Small intestine (tissue), 7 donors: ENCODE data around the gene ANKFY1. TPM values are rescaled to one million over a fixed set of nuclear protein-coding genes. Genes with fewer than 3 reads are reported as not detected.
"Not testable (repeated sequence)": the region's sequence is repeated elsewhere in the genome, so short reads cannot be mapped to it uniquely, and the experiment has no call there.

ENCODE experiments used
- DNase-seq, 2 donors: peaks; one replicate each; pipeline versions ENCODE4 v3.0.0 to v3.0.0-alpha.2; 2013
- FAIRE-seq: peaks from 2 replicates; lab custom pipeline; 2012; peaks lifted over from hg19 to GRCh38; lab: Jason Lieb, UNC
- H3K27ac ChIP-seq, 3 donors: one replicate each; pipeline ENCODE4 v1.5.1; 2013; ENCODE audit warnings: low read length in 2 of 3, mild to moderate bottlenecking in 2 of 3, control low read depth in 1 of 3, inconsistent platforms in 1 of 3, low read depth in 1 of 3, moderate library complexity in 1 of 3
- H3K27me3 ChIP-seq, 3 donors: one replicate each; pipeline ENCODE4 v1.6.1; 2013; ENCODE audit warnings: low read length in 3 of 3, inconsistent platforms in 1 of 3; ENCODE audit not compliant: control insufficient read depth in 3 of 3, insufficient read depth in 3 of 3
- H3K36me3 ChIP-seq, 3 donors: one replicate each; pipeline ENCODE4 v1.6.1; 2013; ENCODE audit warnings: low read length in 3 of 3, inconsistent platforms in 1 of 3, low read depth in 1 of 3, mild to moderate bottlenecking in 1 of 3, moderate library complexity in 1 of 3; ENCODE audit not compliant: control insufficient read depth in 3 of 3, insufficient read depth in 2 of 3
- H3K4me1 ChIP-seq, 3 donors: one replicate each; pipeline ENCODE4 v1.6.1; 2013; ENCODE audit warnings: low read length in 2 of 3, inconsistent platforms in 1 of 3, low read depth in 1 of 3, mild to moderate bottlenecking in 1 of 3, moderate library complexity in 1 of 3; ENCODE audit not compliant: control insufficient read depth in 3 of 3, insufficient read depth in 2 of 3
- H3K4me3 ChIP-seq, 3 donors: one replicate each; pipeline ENCODE4 v1.5.1; 2013; ENCODE audit warnings: low read length in 3 of 3, control low read depth in 1 of 3, inconsistent platforms in 1 of 3, low read depth in 1 of 3, mild to moderate bottlenecking in 1 of 3, moderate library complexity in 1 of 3
- H3K9me3 ChIP-seq, 2 donors: one replicate each; pipeline ENCODE4 v1.6.1; 2013; ENCODE audit warnings: low read depth in 1 of 2, low read length in 1 of 2; ENCODE audit not compliant: control insufficient read depth in 2 of 2, insufficient read depth in 1 of 2
- WGBS, 3 donors: extraction: QIAGEN DNeasy Blood & Tissue Kit; methylation state at CpG; one replicate each; pipeline ENCODE4 v1.1.7; 2013; 5-methylcytosine and 5-hydroxymethylcytosine counted together
- polyA plus RNA-seq, 4 donors: library from polyadenylated mRNA; stranded (reverse) in 3 of 4; unstranded in 1 of 4; fragments of 200-250 nt in 3 of 4; fragments of 120-200 nt in 1 of 4; gene quantifications; one replicate each; pipeline versions ENCODE4 v1.2.1 to v1.2.3, GENCODE V29; 2013
- donor health status: healthy with polysubstance abuse.
- donor health status: control.
- donor health status: control.
- donor health status: Bipolar disorder and iron deficiency.
- donor health status: healthy.

ANKFY1 gene
- polyA plus RNA-seq, 4 donors = 5.7 to 32.8 (median 11.7) TPM

- FAIRE-seq (peak; percentile 47), DNase-seq (peak; percentile 82 to 96)
- Histone ChIP-seq H3K27ac (peak overlapping the region in 2 of 3 donors; percentile 42 to 99), H3K36me3 (peaks cover 0 to 20% (median 5%) of the 10 kb centered on the region in 3 donors), H3K4me3 (peak overlapping the region in 1 of 3 donors; percentile 32), H3K4me1 (peaks cover 10 to 68% (median 14%) of the 10 kb centered on the region in 3 donors)
- not testable (repeated sequence) for H3K9me3 ChIP-seq, H3K27me3 ChIP-seq
- WGBS, 3 donors = 17 to 56% (median 32%) methylated on average over 7 to 9 of the region's 9 CpGs
These were observed 124.8 kb downstream of the ANKFY1 start for GRCh38 chr17:4138906-4139526.

DNA sequence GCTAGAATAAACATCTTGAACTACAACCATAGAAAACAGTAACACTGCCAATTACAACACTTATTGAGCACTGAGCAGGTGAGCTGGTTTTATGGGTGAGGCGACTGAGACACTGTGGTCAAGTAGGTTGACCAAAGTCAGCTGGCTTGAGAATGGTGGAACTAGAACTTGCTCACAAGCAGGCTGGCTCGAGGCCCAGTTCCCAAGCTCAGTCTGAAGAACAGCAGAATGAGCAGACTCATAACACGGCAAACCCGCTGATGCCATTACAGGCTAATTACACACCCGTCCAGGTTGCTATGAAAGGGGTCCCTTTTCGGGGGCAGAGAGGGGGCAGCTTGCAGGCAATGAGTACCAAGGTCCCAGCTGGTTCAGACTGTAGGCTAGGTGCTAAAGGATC is 127.4 kb downstream of the ANKFY1 start:
- H3K36me3 ChIP-seq = peaks cover 2 to 32% (median 5%) of the 10 kb centered on the region in 3 donors
- peaks cover 10 to 76% (median 13%) of the 10 kb centered on the region in 3 donors for H3K4me1 ChIP-seq
- no peak overlapping the region for H3K4me3 ChIP-seq
- no peaks in the 10 kb centered on the region for H3K9me3 ChIP-seq
- DNase-seq = peak; percentile 14 to 52
- no peak for FAIRE-seq
- 40 to 54% (median 43%) methylated on average over 6 of the region's 6 CpGs for WGBS, 3 donors
- peak overlapping the region; percentile 69 to 99 (median 77) for H3K27ac ChIP-seq
- no peaks in the 10 kb centered on the region for H3K27me3 ChIP-seq

GRCh38 chr17:4135489-4135888 is 128.3 kb downstream of the ANKFY1 start:
- Histone ChIP-seq H3K9me3 (no peaks in the 10 kb centered on the region), H3K4me3 (no peak overlapping the region), H3K27me3 (no peaks in the 10 kb centered on the region), H3K36me3 (peaks cover 4 to 33% (median 7%) of the 10 kb centered on the region in 3 donors), H3K4me1 (peaks cover 12 to 74% (median 14%) of the 10 kb centered on the region in 3 donors), H3K27ac (peak overlapping the region; percentile 60 to 99 (median 62))
- FAIRE-seq (no peak), DNase-seq (peak in 1 of 2 donors; percentile 27)
- WGBS, 3 donors = 60 to 81% (median 62%) methylated on average over 3 of the region's 3 CpGs

GRCh38 chr17:4134721-4135120 is 129.1 kb downstream of the ANKFY1 start:
- no peak for FAIRE-seq
- H3K27ac ChIP-seq = peak overlapping the region; percentile 17 to 99 (median 62)
- H3K4me3 ChIP-seq = no peak overlapping the region

DNA sequence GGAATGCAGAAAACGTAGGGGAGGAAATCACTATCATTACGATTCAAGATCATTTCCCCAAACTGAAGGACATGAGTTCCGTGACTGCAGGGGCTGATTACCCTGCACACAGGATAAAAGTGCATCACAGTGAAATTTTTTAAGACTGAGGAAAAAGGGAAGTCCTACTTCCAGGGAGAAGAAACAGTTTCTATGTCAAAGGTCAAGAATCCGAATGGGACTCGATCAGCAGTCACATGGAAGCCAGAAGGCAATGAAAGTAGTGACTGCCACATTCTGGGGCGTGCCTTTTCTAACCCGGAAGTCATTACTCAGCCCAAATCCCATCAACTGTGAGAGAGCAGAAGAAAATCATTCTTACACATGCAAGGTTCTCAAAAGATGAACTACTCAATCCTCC is 133.1 kb downstream of the ANKFY1 start:
- FAIRE-seq = no peak
- DNase-seq = peak; percentile 53 to 72
- Histone ChIP-seq H3K27ac (peak overlapping the region in 1 of 3 donors; percentile 43), H3K36me3 (peaks cover 6 to 37% (median 8%) of the 10 kb centered on the region in 3 donors), H3K4me3 (no peak overlapping the region), H3K9me3 (no peaks in the 10 kb centered on the region), H3K27me3 (no peaks in the 10 kb centered on the region), H3K4me1 (peaks cover 6 to 35% (median 8%) of the 10 kb centered on the region in 3 donors)
- WGBS, 3 donors = 43 to 49% (median 46%) methylated on average over 7 of the region's 7 CpGs

More at GRCh38 chr17:4134721-4135120, 129.1 kb downstream of the ANKFY1 start:
- Histone ChIP-seq H3K9me3 (no peaks in the 10 kb centered on the region), H3K36me3 (peaks cover 6 to 35% (median 7%) of the 10 kb centered on the region in 3 donors), H3K4me1 (peaks cover 12 to 66% (median 14%) of the 10 kb centered on the region in 3 donors), H3K27me3 (no peaks in the 10 kb centered on the region)
- 17 to 43% (median 33%) methylated on average over 3 of the region's 3 CpGs for WGBS, 3 donors
- DNase-seq = peak; percentile 79 to 80

- WGBS, 3 donors = 71 to 91% (median 79%) methylated on average over 6 of the region's 6 CpGs
- Histone ChIP-seq H3K36me3 (peaks cover 7 to 43% (median 22%) of the 10 kb centered on the region in 3 donors), H3K27ac (no peak overlapping the region), H3K4me3 (no peak overlapping the region), H3K4me1 (peaks cover 2 to 9% (median 4%) of the 10 kb centered on the region in 3 donors), H3K9me3 (no peaks in the 10 kb centered on the region), H3K27me3 (no peaks in the 10 kb centered on the region)
- FAIRE-seq = no peak
- no peak for DNase-seq
These were observed 136.2 kb downstream of the ANKFY1 start for GRCh38 chr17:4127555-4127954.

DNA sequence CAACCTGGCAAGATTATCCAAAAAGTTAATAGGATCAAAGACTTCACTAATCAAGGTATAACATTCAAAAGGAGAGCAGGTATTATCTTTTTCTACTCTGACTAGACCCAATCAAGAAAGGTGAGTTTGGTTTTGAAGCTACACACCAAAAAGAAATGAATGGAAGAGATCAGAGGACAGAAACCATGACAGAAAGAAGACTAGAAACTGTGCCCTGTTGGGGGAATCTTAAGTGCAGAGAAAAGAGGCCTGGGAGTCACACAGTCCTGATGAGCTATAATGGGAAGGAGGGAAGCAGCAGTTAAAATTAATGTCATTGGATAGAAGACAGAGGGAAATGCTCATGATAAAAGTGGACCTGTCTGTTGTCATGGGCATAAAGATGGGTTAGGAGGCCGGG is 138.2 kb downstream of the ANKFY1 start:
- DNase-seq (no peak), FAIRE-seq (no peak)
- 98 to 100% (median 100%) methylated on average over 1 of the region's 1 CpG for WGBS, 3 donors
- H3K9me3 ChIP-seq = no peaks in the 10 kb centered on the region
- no peaks in the 10 kb centered on the region for H3K27me3 ChIP-seq
- H3K27ac ChIP-seq = no peak overlapping the region
- peaks cover 5 to 50% (median 32%) of the 10 kb centered on the region in 3 donors for H3K36me3 ChIP-seq
- no peak overlapping the region for H3K4me3 ChIP-seq
- peaks cover 0 to 6% (median 0%) of the 10 kb centered on the region in 3 donors for H3K4me1 ChIP-seq

GRCh38 chr17:4124999-4125398 is 138.8 kb downstream of the ANKFY1 start:
- H3K36me3 ChIP-seq = peaks cover 7 to 54% (median 31%) of the 10 kb centered on the region in 3 donors
- H3K27me3 ChIP-seq = no peaks in the 10 kb centered on the region
- no peak overlapping the region for H3K27ac ChIP-seq
- no peaks in the 10 kb centered on the region for H3K9me3 ChIP-seq
- no peak overlapping the region for H3K4me3 ChIP-seq
- DNase-seq (no peak), FAIRE-seq (no peak)
- 96 to 100% (median 96%) methylated on average over 2 of the region's 2 CpGs for WGBS, 3 donors
- H3K4me1 ChIP-seq = peaks cover 0 to 6% (median 0%) of the 10 kb centered on the region in 3 donors
